Panc1 (cell line): ENCODE data around the gene RASGRF2. TPM values are rescaled to one million over a fixed set of nuclear protein-coding genes. Genes with fewer than 3 reads are reported as not detected.

Experiments
- ATAC-seq: fragments of 200-7000 bp; cut with Tn5 transposase; 2 replicates; pipeline ENCODE4 v1.9.1; 2020; ENCODE audit warnings: mild to moderate bottlenecking, moderate library complexity
- BruUV-seq: library from RNA; stranded (reverse); fragments of 400-500 nt; replicated peaks from 2 replicates; lab custom pipeline; 2021; lab: Mats Ljungman, UMichigan
- CTCF ChIA-PET: fragments of 300-600 bp; sonication (Branson Sonifier 250); formaldehyde crosslinking; loops from one replicate; lab custom pipeline; 2022; ENCODE audit warnings: antibody characterized with exemption; lab: Charles Lee
- POLR2A ChIA-PET: fragments of 300-600 bp; sonication (Branson Sonifier 250); formaldehyde crosslinking; loops from one replicate; lab custom pipeline; 2022; ENCODE audit warnings: antibody characterized with exemption; lab: Charles Lee
- DNase-seq: peaks from one replicate; pipeline ENCODE4 v3.0.0-alpha.2; 2010; ENCODE audit warnings: low read depth, low spot score
- H3K27ac ChIP-seq: 2 replicates; pipeline ENCODE4 v1.5.1; 2011; ENCODE audit warnings: mild to moderate bottlenecking, low read length, inconsistent platforms
- H3K27me3 ChIP-seq: fragments of 200-500 bp; sonication (Bioruptor generic); 2 replicates; pipeline ENCODE4 v1.6.0; 2014; ENCODE audit warnings: low read length, inconsistent platforms; ENCODE audit not compliant: control insufficient read depth, insufficient read depth
- H3K36me3 ChIP-seq: fragments of 200-500 bp; sonication (Bioruptor generic); 2 replicates; pipeline ENCODE4 v1.5.1; 2014; ENCODE audit warnings: inconsistent platforms, mild to moderate bottlenecking, low read length, moderate library complexity; ENCODE audit not compliant: control insufficient read depth, insufficient read depth
- H3K4me1 ChIP-seq: 2 replicates; pipeline ENCODE4 v1.5.1; 2011; ENCODE audit warnings: inconsistent platforms, mild to moderate bottlenecking, low read length, moderate library complexity; ENCODE audit not compliant: control insufficient read depth, insufficient read depth
- H3K4me3 ChIP-seq, 2 experiments: 2 replicates each; pipeline ENCODE4 v1.5.1; 2011 to 2012; ENCODE audit warnings: low read depth in 2 of 2, low read length in 2 of 2, mild to moderate bottlenecking in 2 of 2, inconsistent platforms in 1 of 2, moderate library complexity in 1 of 2
- H3K9me3 ChIP-seq: fragments of 200-500 bp; sonication (Bioruptor generic); 2 replicates; pipeline ENCODE4 v1.5.1; 2014; ENCODE audit warnings: low read depth, mild to moderate bottlenecking, inconsistent platforms, low read length, moderate library complexity; ENCODE audit not compliant: control insufficient read depth, insufficient read depth
- CTCF ChIP-seq: fragments of 450-650 bp; IDR thresholded peaks from 2 replicates; pipeline ENCODE4 v1.5.1; 2017; ENCODE audit warnings: mild to moderate bottlenecking
- POLR2AphosphoS5 ChIP-seq: IDR thresholded peaks from 2 replicates; pipeline ENCODE4 v1.6.1; 2012; ENCODE audit warnings: mild to moderate bottlenecking, low read depth, low read length, moderate library complexity
- SIN3A ChIP-seq: IDR thresholded peaks from 2 replicates; pipeline ENCODE4 v1.6.1; 2012; ENCODE audit warnings: low read depth, mild to moderate bottlenecking, low read length, moderate library complexity, borderline replicate concordance; ENCODE audit not compliant: insufficient read depth
- TCF7L2 ChIP-seq: IDR thresholded peaks from 2 replicates; pipeline ENCODE4 v1.6.1; 2011; ENCODE audit warnings: mild to moderate bottlenecking, low read depth, low read length, inconsistent platforms
- in situ Hi-C: cut with HindIII; loops from 2 replicates; pipeline ENCODE4 v1.10.0; 2016; ENCODE audit warnings: low sequenced_read_pairs, low pct_unique_long_range_greater_than_20kb
- intact Hi-C: fragments of 100-400 bp; cut with micrococcal nuclease; formaldehyde crosslinking; loops from one replicate; pipeline ENCODE4 v1.10.0; 2022; ENCODE audit not compliant: unreplicated experiment
- total RNA-seq: library from RNA; stranded (reverse); gene quantifications from one replicate; pipeline ENCODE4 v1.2.1, GENCODE V29; 2021; ENCODE audit not compliant: unreplicated experiment
- TF ChIP-seq, protein P1 (sequence below), 2 experiments: IDR thresholded peaks; 2 replicates each; pipeline ENCODE4 v1.6.1; 2011 to 2012; ENCODE audit warnings: low read depth in 2 of 2, control low read depth in 1 of 2, low read length in 1 of 2, mild to moderate bottlenecking in 1 of 2, moderate library complexity in 1 of 2; ENCODE audit not compliant: insufficient read depth in 1 of 2

Gene RASGRF2
- total RNA-seq, 1 experiment from 2014 or later = 4.7 TPM

- Histone ChIP-seq H3K9me3 (no peaks in the 10 kb centered on the region), H3K27me3 (no peaks in the 10 kb centered on the region), H3K4me1 (no peaks in the 10 kb centered on the region), H3K27ac (no peak overlapping the region), H3K4me3 (no peak overlapping the region), H3K36me3 (no peaks in the 10 kb centered on the region)
- ChIA-PET CTCF (no interaction called here), POLR2A (no interaction called here)
- in situ Hi-C loops = no loop called here
- DNase-seq (no peak), ATAC-seq (no peak)
- TF ChIP-seq POLR2AphosphoS5 (no peak), TCF7L2 (no peak)
- TF ChIP-seq, protein P1, sequence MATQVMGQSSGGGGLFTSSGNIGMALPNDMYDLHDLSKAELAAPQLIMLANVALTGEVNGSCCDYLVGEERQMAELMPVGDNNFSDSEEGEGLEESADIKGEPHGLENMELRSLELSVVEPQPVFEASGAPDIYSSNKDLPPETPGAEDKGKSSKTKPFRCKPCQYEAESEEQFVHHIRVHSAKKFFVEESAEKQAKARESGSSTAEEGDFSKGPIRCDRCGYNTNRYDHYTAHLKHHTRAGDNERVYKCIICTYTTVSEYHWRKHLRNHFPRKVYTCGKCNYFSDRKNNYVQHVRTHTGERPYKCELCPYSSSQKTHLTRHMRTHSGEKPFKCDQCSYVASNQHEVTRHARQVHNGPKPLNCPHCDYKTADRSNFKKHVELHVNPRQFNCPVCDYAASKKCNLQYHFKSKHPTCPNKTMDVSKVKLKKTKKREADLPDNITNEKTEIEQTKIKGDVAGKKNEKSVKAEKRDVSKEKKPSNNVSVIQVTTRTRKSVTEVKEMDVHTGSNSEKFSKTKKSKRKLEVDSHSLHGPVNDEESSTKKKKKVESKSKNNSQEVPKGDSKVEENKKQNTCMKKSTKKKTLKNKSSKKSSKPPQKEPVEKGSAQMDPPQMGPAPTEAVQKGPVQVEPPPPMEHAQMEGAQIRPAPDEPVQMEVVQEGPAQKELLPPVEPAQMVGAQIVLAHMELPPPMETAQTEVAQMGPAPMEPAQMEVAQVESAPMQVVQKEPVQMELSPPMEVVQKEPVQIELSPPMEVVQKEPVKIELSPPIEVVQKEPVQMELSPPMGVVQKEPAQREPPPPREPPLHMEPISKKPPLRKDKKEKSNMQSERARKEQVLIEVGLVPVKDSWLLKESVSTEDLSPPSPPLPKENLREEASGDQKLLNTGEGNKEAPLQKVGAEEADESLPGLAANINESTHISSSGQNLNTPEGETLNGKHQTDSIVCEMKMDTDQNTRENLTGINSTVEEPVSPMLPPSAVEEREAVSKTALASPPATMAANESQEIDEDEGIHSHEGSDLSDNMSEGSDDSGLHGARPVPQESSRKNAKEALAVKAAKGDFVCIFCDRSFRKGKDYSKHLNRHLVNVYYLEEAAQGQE (IDR thresholded peaks at IDR 0.05; ENCODE audit: insufficient read depth in 1 of 2, low read depth in 2 of 2, low read length in 1 of 2) = no peak
- BruUV-seq = no TSS peak
- intact Hi-C loops = no loop called here
These were observed 47.5 kb downstream of the RASGRF2 start for GRCh38 chr5:81007637-81008027.

- in situ Hi-C loops (no loop called here), intact Hi-C loops (no loop called here)
- CTCF ChIA-PET = interaction anchor here (0.6 kb wide), 1 partner anchor 301 kb away, joined by 4 read pairs; no protein-coding TSS in a partner anchor
- POLR2A ChIA-PET = no interaction called here
- DNase-seq (no peak), ATAC-seq (no peak)
- TF ChIP-seq CTCF (no peak), POLR2AphosphoS5 (no peak), SIN3A (no peak), TCF7L2 (no peak)
- TF ChIP-seq, protein P1 (IDR thresholded peaks at IDR 0.05; ENCODE audit: insufficient read depth in 1 of 2, low read depth in 2 of 2, low read length in 1 of 2) = no peak
- no peak overlapping the region for H3K27ac ChIP-seq
- H3K4me3 ChIP-seq = no peak overlapping the region
- H3K9me3 ChIP-seq = no peaks in the 10 kb centered on the region
- no peaks in the 10 kb centered on the region for H3K27me3 ChIP-seq
- BruUV-seq = no TSS peak
- no peaks in the 10 kb centered on the region for H3K36me3 ChIP-seq
- no peaks in the 10 kb centered on the region for H3K4me1 ChIP-seq
These were observed 50.4 kb downstream of the RASGRF2 start for GRCh38 chr5:81010336-81011169.
